HG02938 (cell line): ENCODE results near the gene SKAP2.
"Not testable (repeated sequence)": the region's sequence is repeated elsewhere in the genome, so short reads cannot be mapped to it uniquely, and the experiment has no call there.

ENCODE experiments used
- ATAC-seq: cut with Tn5 transposase; IDR thresholded peaks from one replicate; pipeline ENCODE4 v1.9.1; 2021; ENCODE audit warnings: mild to moderate bottlenecking, moderate library complexity; ENCODE audit not compliant: unreplicated experiment

SKAP2 gene

DNA sequence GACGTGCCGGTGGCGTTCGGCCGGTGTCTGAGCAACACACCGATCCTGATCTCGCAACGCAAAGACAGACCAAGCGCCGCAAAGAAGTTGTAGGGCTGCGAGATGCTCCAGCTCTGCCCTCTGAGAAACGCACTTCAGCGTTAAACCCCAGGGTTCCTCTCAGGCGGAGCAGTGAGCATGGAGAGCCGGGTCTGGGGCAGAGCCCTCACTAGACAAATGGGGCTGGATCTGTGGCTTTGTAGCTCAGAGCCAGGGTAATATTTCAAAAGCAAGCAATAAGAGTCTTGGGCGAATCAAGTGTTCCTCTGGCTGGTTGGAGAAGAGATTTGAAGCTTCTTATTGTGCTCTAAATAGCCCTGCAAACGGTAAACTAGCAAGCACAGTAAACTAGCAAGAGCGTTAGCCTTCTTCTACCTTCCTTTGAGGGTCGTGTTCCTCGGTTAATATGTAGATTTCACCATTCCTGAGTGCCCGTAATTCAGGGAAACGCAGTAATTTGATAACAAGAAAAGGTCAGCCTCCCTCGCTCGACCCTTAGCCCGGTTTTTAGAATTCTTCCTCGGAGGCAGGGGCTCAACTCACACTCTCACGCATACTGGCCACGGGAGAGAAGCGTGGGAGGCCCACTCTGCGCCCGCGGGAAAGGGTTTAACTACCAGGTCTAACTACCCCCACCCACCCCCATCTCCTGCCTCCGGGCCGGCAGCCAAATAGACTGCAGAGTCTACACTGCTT is 6.7 kb downstream of the SKAP2 start:
- ATAC-seq, result no peak

DNA sequence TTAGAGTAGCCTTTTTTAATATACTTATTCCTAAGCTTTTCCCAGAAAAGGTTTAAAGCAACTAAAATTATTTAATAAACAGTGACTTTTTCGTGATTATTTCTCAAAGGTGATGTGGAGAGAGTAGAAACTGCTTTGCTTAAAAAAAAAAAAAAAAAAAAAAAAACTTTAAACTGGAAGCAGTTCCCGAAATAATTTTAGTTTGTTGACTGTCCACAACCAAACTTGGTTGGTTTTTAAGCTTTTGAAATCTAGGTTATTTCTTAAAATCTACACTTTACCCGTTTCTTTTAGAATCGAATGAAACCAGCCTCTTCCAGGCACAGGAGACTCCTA is 7.3 kb downstream of the SKAP2 start:
- no peak for ATAC-seq

DNA sequence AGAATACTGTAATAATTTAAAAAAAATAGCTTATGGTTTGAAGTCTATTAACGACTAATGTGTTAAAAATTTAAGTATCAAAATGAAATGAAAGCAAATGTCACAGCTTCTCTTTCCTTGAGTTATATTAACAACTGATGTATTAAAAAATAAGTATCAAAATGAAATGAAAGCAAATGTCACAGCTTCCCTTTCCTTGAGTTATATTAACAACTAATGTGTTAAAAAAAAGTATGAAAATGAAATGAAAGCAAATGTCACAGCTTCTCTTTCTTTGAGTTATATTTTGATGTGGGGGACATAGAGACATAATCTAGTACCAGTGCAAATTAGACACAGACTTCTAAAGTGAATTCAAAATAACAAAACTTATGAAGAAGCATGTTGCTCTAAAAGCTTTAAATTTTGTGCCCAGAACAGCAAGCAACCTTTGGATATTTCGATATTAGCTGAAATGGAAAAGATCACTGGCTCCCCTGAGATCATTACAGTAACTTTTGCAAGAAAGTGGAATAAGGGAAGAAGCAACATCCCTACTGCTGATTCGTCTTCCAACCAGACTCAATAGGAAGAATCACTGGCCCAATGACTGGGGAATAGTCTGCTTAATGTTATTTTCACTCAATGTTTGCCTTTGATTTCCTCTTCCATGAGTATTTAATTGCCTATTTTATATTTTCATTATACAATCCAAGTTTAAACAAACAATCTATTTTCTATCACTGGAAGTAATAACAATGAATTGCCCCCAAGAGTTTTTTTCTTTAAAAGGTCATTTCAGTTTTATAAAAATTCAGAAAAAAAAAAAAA is 8.0 kb downstream of the SKAP2 start:
- ATAC-seq, result no peak

DNA sequence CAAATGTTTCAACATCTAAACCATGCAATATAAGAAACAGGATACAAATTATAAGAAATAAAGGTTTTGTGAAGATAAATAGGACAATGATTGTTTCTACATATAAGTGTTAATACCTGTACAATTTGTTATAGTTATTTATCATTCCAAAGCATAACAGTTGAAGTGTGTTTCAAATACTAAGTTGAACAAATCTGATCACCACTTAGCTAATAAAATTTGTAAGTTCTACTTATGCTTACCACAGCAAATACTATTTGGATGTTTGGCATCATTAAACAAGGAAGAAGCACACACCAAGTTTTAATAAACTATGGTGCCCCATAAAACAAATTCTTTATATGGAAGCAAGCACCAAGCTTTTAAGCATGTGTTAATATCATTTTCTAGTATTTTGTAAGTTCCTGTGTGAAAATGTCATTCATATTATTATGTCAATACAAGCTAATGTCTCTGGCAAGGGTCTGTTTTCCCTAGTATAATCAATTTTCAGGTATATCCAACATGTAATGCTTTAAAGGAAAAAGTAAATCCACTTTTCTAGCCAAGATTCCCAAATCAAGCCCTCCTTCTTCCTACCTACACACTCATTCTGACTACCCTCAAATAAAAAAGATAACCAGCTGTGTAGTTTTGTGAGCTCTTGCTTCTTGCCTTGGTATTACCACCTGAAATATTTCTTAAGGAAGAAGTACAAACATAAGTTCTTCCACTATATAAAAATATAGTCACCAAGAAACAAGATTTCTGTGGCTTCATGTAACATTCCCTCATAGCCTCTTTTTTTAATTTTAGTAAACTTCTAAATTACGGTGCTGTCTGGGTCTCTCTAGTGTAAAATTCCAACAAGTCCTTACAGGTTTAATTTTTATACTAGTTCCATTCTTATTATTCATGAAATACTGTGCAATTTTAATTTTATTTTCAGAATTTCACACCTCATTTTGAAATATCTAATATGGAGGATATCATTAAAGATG is 9.2 kb downstream of the SKAP2 start:
- no peak for ATAC-seq

DNA sequence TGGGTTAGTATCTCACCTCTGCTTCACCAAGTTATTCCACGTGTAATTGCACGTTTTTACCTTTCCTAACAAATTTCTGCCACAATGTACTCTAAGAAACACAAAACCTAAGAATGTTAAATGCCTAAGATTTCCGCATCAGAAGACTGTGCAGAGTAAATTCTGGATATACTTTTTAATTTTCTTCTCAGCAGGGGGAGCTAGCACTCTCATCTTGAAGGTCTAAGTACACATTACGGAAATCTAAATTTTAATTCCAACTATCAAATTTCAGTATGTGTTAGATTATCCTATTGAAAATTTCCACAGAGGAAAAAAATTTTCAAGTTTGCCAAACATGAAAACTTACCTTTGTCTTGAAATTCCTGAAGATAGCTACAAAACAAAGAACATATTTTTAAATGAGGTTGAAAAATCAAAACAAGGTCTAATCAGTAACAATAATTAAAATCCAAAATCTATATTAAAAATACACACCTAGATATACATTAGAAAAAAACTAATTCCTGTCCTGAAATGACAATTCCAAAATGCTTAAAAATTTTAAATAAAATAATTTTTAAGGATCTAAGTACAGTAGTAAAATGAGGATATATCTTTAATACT is 10.5 kb downstream of the SKAP2 start:
- ATAC-seq, result no peak

DNA sequence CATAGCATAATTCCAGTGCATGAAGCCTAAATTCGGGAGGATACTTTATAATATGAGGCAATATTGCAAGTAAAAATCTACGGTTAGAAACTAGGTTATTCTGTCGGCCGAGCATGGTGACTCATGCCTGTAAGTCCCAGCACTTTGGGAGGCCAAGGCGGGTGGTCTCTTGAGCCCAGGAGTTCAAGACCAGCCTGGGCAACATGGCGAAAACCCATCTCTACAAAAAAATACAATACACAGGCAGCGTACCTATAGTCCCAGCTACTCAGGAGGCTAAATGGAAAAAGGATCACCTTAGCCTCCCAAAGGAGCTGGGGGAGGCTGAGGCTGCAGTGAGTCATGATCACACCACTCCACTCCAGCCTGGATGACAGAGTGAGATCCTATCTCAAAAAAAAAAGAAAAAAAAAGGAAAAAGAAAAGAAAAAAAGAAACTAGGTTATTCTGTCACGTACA is 14.2 kb downstream of the SKAP2 start:
- no peak for ATAC-seq

DNA sequence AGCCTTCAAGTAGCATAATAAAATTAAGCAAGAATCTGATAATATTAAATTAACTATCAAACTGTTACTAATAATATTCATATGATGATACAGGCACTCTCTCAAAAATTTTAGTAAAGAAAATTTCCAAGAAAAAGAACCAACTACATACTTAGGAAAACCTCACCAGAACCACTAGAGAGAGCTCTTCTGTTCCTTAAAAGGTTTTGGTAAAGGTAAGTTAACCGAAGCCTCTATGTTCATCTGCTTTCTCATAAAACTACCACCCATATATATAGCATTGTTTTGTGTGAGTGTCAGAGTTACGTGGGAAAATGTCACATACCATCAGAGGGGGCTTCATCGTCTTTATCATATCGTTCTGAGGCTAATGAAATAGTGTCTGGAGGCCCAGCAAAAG is 20.7 kb downstream of the SKAP2 start:
- no peak for ATAC-seq

DNA sequence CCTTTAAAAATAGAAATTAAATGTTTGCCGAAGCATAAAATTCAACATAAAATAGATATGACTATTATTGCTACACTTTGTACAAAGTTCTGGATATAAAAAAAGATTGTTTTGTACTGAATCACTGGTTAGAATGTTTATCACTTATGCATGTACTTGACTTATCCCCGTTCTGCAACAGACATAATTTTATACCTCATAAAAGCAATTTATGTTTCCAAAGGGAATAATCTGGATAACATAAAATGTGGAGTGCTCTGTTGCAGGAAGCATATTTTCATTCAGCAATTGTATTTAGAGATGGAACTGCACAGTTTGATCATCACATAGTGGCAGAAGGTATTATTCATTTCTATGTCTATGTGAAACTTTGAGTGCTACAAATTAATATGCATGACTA is 21.5 kb downstream of the SKAP2 start:
- ATAC-seq, result no peak

DNA sequence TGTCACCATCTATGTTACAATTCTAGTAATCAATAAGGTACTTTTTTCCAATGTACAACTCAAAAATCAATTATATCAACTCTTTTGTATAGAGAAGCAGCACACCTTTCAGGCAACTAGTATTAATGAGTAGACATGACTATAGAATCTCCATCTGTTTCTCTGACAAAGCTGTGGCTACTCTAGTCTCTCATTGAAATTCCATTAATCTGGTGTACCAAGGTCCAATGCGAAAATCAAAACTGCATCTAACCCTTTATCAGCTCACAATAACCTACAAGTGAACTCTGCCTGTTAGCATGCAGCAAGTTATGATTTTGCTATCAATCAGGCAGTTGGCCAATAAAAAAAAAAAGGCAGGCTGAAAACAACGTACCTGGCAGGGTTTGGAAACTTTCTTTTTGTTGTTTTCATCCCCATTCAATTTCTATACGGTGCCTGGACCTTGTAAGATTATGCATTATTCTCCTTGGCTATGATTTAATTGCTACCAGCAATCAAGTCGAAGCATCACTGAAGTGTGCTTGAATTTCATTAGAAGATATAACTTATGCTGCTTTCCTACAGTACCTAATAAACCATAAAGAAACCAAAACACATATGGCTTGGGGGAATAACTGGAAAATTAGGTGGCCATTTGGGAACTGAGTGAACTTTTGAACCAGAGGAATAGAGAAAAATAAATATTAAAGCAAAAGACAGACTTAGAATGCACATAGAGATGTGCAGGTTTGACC is 23.2 kb downstream of the SKAP2 start:
- no peak for ATAC-seq

DNA sequence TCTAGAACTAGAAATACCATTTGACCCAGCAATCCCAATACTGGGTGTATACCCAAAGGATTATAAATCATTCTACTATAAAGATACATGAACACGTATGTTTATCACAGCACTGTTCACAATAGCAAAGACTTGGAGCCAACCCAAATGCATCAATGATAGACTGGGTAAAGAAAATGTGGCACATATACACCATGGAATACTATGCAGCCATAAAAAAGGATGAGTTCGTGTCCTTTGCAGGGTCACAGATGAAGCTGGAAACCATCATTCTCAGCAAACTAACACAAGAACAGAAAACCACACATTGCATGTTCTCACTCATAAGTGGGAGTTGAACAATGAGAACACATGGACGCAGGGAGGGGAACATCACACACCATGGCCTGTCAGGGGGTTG is 27.6 kb downstream of the SKAP2 start:
- ATAC-seq, result not testable (repeated sequence)

DNA sequence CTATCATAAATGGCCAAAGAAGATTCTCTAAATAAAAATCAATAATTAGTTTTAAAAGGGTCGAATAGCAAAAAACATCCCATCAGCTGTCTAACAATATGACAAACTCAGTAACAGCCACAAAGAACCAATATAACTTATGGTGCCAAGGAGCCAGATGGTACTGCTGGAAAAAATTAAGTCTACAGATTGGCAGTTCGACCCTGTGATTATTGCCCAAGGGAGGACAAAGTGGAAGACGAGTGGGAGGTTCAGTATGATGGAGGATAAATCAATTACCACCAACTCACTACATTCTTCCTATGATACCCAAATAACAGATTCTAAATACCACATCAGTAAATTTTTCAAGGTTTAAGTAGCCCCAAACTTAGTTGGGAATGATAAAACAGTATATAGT is 49.0 kb downstream of the SKAP2 start:
- no peak for ATAC-seq

DNA sequence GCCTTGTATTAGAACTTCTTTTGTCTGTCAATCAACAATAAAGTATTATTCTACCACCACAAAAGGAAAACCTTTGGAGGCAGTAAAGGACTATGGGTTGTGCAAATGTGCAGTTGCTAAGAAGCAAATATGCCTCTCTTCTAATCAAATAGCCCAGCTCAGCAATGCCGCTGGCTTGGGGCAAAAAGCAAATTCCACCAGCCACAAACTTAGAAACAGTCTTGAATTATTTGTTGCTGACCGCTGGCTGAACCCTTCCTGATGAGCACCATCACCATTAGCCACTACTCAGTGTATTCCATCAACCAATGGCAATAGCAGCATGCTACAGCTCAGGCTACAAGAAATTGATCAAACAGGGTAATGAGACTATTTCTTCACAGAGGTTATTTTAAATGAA is 51.0 kb downstream of the SKAP2 start:
- no peak for ATAC-seq

DNA sequence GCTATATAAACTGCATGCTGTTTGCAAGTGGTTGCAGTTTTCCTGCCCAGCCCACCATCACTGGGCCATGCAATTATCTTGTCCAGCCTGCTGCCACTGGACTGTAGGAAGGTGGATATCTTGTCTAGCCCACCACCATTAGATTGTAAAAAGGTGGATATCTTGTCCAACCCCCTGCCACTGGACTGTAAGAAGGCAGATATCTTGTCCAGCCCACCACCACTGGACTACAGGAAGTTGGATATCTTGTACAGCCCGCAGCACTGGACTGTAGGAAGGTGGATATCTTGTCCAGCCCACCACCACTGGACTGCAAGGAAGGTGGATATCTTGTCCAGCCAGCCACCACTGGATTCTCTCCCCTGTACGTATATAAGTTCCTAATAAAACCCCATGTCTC is 69.8 kb downstream of the SKAP2 start:
- ATAC-seq, result no peak

DNA sequence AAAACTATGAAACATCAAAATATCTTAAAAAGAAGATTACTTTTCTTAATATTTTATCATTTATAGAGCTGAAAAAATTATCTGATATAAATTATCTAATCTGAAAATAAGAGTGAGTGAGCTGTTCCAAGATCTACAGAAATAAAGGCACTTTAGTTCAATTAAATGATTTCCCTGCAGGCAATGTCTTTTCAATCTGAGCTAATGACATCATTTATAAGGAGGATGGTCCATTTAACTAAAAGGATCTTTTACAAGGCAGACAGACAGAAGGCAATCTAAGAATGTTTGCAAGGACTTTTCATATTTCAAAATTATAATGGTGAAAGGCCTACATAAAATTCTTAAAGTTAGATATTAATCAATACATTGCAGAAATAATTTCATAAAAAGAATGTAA is 71.8 kb downstream of the SKAP2 start:
- ATAC-seq, result no peak

DNA sequence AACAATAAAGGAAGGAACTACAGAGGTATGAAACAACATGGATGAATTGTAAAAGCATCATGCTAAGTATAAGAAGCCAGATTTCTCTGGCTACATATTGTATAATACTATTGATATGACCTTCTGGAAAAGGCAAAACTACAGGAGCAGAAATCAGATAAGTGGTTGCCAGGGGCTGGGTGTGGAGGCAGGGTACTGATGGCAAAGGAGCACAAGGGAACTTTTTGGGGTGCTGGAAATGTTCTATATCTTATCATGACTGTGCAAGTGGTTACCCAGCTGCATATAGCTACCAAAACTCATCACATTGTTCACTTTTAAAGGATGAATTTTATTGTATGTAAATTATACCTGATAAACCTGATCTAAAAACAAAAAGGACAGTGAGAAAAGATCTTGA is 72.4 kb downstream of the SKAP2 start:
- no peak for ATAC-seq

DNA sequence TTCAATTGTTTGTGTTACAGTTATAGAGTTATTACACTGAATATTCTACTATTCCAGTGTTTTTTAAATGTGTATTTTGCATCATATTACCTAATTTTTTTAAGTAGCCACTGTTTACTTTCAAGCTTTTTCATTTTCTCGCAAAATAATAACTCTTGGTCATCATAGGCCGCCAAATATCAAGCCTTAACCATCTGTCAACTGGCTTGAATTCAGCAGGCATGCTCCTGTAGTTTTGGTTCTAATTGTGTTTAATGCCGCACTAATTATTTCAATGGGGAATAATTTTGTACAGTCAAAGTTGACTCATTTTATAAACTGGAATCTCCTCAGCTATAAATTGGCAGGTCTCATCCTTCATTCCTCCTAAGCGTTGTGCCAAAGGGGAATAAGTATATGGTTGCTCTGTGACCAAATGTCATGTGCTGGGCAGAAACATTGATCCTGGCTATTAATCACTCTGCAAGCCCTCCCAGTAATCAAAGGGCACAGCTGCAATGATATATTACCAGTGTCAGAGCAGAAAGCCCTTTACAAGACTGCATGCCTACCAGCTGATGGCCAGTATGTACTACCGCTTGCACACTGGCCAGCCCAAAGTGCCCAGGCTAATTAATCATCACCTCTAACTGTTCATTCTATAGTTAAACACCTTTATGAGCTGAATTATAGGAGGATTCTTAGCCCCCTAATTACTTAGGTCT is 74.8 kb downstream of the SKAP2 start:
- ATAC-seq, result no peak

DNA sequence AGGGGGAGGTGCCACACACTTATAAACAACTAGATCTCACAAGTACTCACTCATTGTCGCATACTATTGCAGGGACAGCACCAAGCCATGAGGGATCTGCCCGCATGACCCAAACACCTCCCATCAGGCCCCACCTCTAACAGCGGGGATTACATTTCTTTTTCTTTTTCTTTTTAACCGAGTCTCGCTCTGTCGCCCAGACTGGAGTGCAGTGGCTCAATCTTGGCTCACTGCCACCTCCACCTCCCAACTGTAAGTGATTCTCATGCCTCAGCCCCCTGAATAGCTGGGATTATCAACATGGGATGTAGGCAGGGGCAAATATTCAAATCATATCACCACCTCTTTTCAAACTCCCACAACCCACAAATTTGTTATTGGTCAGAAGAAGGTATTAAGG is 76.7 kb downstream of the SKAP2 start:
- ATAC-seq, result no peak

DNA sequence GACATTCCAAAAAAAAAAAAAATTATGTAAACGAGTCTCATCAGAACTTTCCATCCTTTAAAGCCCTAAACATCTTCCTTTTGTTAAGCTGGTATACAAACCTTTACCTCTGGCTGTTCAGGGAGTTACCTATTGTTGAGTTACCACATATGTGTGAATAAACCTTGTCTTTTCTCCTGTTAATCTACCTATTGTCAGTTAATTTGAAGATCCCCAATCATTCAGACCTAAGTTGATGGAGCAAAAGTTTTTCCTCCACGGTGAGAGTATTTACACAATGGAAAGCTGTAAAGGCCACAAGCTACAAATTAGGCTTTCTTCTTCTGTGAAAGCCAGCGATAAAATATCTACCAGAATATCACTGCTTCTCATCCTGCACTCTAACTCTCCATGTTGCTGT is 80.3 kb downstream of the SKAP2 start:
- no peak for ATAC-seq

DNA sequence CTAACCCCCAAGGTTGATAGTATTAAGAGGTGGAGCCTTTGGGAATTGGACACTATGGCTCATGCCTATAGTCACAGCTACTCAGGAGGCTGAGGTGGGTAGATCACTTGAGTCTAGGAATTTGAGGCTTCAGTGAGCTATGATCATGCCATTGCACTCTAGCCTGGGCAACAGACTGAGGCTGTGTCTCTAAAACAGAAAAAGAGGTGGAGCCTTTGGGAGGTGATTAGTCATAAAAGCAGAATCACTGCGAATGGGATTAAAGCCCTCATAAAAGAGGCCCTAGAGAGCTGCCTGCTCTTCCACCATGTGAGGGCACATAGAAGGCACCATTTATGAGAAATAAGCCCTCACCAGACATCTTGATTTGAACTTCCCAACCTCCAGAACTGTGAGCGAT is 81.9 kb downstream of the SKAP2 start:
- ATAC-seq, result no peak
